GM15510 (cell line): ENCODE measurements around the gene KLHL22.

Source experiments
- POLR2A ChIP-seq: IDR thresholded peaks from 3 replicates; pipeline ENCODE4 v1.6.1; 2011; ENCODE audit warnings: borderline replicate concordance; ENCODE audit not compliant: insufficient read length; ENCODE audit errors: extremely low read depth

Gene KLHL22

DNA sequence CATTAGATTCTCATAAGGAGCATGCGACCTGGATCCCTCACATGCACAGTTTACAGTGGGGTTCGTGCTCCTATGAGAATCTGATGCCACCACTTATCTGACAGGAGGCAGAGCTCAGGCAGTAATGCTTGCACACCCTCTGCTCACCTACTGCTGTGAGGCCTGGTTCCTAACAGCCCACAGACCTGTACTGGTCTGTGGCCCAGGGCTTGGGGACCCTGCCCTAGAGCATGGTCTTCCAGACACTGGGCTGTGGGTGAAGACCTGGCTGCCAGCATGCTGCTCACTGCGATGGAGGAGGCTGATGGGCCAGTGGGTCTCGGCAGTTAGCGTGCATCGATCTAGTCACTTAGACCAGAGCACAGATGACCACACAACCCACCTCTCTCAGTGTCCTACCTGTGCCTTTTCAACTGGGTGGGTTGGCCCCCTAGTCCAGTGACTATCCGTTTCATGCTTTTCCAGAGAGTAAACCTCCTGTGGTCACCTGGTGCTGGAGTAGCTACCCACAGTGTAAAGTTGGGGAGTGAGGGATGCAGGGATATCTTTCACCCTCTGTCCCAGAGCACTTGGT is 32.9 kb upstream of the KLHL22 start:
- no peak for TF ChIP-seq POLR2A

DNA sequence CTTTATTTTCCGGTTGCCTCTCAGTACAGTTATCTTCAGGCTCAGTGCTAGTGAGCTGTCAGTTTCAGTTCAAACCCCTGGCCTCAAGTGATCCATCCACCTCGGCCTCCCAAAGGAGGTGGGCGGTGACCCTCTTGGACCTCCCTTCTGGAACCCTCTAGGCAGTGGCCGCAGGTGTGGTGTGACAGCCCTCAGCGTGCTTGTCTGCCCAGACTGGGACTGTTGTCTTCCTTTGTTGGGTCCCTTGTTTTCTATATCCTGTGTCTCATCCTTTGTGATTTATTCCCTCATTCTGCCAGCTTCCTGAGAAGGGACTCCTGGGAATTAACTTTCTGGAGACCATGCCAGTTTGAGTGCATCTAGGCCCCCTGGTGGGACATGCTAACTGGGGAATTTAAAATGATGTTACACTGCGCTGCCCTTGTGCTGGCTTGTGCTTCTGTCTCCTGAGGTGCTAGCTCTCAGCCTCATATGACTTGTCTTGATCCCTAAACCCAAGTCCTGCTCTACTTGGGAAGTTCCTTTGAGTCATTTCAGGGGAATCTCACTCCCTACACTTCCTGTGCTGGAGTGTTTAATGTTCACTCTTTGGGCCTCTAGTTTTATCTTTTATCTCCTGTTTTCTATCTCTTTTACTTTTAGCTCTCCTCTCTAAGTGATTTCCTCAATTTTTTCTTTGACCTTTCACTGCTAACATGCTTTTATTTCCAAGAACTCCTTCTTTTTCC is 31.2 kb upstream of the KLHL22 start:
- no peak for TF ChIP-seq POLR2A

DNA sequence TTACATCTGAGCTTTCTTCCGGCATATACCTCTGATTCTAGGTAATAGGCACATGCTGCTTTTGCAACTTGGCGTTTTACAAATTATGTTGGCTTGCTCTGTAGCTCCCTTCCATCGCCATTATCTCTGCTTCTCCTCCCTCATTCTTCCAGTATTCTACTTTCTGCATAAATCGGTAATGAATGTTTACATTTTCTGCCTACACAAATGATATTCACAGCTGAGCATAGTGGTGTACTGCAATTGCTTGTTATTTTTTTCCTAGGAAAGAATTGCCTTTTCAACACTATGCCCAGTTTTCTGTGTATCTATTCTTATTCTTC is 30.7 kb upstream of the KLHL22 start:
- no peak for TF ChIP-seq POLR2A

DNA sequence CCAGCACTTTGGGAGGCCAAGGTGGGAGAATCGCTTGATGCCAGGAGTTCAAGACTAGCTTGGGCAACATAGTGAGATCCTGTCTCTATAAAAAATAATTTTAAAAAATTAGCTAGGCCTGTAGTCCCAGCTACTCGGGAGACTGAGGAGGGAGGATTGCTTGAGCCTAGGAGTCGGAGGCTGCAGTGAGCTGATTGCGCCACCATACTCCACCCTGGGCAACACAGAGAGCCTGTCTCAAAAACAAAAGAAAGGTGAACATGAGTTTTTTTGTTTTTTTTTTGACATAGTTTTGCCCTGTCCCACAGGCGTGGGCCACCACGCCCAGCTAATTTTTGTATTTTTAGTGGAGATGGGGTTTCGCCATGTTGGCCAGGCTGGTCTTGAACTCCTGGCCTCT is 29.5 kb upstream of the KLHL22 start:
- no peak for TF ChIP-seq POLR2A

DNA sequence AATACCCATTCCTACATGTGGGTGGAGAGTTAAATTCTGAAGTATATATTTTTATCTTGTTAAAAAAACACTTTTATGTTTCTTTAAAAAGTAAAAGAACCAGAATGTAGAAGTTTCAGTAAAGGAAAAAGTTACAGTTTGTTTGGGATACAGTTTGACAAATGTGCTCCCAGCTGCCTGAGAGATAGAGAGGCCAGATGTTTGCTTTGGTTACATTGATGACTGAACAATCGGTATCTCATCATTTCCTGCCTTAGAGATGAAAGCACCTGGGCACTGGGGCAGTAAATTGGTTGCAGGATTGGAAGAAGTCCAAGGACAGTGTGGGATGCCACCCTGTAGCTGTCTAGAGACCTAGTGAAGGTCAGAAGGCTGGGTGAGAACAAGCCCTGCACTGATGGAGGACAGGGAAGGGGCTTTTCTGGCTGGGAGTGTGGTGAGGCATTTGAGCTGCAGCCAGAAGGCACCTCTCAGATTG is 28.4 kb upstream of the KLHL22 start:
- TF ChIP-seq POLR2A: no peak

DNA sequence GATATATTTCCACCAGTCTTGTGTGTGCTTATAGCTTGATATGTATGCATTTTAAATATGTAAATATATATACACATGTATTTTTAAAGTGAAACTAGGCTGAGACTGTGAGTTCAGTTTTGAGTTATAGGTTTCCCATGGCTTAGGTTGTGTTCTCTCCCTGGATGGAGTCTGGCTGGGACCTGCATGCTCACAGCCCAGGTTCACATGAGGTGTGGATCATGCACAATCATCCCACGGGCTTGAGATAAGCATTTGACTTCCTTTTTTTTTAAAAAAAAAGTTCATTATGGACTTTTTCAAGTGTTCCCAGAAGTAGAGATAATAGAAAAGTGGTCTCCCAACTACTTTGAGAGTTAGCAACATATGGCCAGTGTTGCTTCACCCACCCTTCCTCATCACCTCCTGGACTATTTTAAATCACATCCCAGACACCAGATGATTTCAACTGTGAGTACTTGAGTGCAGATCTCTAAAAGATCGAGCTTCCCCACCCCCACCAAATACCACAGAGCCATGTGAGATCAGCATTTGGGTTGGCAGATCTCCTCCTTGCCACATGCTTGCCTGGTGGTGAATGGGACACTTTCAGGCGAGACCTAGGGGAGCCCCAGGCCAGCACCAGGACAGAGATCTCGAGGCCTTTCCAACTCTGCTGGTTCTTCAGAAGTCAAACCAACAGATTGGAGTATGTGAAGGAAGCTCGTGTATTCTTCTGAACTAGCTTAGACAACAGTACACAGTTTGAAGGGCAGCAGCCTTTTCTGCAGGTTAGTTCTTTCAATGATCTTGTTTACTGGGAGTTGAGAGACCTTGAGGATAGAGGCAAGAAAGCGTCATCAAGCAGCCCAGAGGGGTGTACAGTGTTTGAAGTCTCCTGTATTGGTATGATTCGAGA is 27.7 kb upstream of the KLHL22 start:
- no peak for TF ChIP-seq POLR2A

DNA sequence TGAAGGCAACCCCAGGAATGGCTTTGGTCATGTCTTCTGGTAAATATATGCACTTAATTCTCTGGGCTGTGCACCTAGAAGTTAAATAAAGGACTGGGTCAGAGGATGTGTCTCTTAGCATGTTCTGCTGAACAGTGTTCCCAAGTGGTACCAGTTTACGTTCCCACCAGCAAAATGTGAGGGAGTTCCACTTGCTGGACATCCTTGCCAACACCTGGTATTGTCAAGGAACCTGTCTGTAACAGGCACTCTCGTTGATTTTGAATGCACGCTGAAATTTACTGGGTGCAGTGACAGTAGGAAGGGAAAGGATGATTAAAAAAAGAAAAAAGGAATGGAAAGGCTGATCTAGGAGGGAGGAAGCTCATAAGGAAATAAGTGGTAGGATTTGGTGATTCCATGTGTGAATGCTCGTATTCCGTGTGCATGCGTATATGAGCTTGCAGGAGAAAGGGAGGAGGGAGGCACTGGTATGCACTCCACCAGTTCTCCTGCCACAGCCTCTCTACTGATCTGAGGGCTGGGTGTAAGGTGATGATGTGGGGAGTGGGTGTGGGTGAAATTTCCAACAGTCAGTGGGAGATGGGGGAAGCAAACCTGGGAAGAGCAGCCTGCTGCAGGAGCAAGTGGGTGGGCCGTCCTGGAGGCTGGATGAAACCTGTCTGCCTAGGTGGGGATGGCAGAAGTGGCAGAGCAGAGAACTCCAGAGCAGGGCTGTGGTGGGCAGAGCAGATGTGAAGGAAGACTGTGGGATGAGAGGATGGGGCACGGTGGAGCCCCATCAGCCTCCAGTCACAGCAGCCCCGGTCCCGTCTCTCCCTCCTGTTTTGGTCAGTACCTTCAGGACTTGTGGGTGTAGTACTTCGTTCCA is 26.8 kb upstream of the KLHL22 start:
- no peak for TF ChIP-seq POLR2A

DNA sequence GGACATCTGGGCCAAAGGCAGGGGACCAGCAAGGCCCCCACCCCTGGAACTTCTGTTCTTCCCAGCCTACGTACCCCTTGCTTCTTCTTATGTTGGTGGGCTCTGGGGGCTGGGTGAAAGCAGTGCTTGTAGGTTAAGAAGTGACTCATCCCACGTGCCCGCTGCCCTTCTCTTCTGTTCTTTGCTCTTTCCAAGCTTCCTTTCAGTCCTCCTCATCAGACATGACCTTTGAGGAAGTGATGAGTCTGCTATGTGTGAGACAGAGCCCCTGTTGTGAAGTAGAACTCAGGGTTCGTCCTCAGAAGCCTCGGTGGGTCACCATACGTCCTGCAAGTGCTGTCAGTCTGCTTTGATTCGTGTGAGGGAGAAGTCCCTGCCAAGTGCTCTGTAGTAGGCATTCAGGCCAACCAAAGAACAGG is 24.5 kb upstream of the KLHL22 start:
- TF ChIP-seq POLR2A: no peak

DNA sequence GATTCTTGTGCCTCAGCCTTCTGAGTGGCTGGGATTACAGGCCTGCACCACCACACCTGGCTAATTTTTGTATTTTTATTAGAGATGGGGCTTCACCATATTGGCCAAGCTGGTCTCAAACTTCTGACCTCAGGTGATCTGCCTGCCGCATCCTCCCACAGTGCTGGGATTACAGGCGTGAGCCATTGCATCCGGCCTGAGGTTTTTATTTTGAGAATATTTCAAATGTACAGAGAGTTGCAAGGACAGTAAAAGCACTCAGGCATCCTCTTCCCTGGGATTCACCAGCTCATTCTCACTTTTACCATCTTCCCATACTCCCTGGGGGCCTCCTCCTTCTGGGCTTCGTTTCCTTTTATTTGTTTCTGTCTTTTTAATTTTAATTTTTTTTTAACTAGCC is 24.0 kb upstream of the KLHL22 start:
- TF ChIP-seq POLR2A: no peak

DNA sequence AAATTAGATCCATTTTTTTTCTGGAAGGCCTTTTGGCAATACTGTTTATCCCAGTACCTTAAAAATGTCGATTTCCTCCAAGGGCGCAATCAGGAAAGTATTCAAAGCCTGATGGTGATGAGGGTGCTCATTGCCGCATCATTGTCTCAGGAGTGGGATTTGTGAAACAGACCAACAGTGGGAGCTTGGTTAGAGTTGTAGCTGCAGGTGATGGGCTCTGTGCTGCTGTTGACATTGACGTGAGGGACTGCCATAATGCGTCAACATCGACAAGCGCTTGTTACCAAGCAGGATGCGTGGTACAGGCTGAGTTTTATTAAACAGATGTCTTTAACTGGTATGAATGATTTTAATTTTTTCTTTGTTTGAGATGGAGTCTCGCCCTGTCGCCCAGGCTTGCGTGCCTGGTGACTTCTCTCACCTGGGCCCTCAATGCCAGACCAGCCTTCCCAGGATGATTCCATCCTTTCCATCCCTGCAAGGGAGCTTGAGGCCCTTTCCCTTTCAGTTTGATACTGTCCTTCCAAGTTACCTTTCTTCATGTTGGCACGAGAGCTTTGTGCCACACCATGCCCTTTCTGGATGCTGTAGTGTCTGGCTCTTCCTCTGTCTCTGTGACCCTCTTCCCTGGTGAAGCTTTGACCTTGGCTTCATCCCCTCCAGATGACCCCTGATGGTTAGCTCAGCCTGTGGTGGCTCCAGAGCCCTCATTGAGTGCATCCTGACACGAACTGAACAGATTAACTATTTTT is 22.4 kb upstream of the KLHL22 start:
- no peak for TF ChIP-seq POLR2A

DNA sequence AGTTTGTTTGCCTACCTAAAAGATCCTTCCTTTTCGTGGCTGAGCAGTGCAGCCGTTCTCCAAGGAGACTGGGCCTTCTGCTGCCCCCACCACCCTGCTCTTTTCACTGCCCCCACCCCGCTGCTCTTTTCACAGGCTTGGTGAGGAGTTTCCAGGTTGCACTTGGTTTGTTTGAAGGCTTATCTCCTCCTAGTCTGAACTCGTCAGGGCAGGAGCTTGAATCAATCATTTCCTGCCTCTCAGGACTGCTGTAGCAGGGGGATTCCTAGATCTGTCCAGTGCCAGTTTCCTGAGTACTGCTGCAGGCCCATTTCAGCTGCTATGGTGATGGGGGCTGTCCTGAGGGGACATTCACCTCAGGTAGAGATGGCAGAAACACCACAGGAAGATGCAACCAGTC is 21.8 kb upstream of the KLHL22 start:
- no peak for TF ChIP-seq POLR2A

DNA sequence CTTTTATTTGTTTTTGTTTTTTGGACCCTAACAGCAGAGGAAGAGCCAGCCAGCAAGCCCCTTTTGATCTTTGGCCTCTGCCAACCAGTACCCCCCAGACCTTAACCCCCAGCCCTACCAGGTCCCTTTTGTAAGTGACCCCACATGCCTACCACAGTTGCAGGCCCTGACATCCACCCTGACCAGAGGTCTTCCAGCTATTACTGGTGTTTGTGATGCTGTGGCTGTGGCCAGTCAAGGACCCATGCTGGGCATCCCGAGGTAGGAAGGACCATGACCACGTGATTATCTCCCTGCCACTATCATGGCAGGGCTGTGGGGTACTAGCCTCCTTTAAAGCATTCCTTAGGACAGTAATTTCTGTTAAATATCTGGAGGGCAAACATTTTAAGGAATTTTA is 20.8 kb upstream of the KLHL22 start:
- TF ChIP-seq POLR2A: no peak

DNA sequence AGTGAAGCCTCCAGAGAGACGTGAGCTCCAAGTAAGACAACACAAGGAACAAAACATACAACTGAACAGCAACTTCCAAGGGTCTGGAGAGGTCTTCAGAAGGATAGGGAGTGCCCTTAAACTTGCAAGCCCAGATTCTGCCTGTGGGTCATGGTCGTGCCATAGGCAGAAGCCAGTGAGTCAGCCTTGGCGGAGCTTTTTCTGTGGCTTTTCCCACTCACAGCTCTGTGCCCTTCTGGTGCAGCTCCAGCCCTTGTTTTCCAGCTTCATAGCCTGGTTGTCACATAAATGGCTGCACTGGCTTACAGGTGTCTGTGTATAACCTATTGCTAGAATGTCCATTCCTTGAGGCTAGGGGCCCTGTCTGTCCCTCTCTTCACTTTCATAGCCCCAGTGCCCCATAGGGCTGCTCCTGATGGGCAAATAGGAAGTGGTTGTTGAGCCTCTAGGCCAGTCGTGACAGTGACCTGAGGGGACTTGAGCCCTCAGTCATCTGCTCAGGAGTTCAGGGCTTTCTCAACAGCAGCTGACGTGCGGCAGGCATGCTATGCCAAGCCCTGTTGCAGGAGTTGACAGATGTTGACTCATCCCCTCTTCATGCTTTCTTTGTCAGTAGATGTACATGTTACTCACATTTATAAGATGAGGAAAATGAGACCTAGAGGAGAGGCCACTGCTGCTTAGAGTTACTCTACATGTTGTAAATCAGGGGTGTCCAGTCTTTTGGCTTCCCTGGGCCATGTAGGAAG is 19.2 kb upstream of the KLHL22 start:
- TF ChIP-seq POLR2A: no peak

DNA sequence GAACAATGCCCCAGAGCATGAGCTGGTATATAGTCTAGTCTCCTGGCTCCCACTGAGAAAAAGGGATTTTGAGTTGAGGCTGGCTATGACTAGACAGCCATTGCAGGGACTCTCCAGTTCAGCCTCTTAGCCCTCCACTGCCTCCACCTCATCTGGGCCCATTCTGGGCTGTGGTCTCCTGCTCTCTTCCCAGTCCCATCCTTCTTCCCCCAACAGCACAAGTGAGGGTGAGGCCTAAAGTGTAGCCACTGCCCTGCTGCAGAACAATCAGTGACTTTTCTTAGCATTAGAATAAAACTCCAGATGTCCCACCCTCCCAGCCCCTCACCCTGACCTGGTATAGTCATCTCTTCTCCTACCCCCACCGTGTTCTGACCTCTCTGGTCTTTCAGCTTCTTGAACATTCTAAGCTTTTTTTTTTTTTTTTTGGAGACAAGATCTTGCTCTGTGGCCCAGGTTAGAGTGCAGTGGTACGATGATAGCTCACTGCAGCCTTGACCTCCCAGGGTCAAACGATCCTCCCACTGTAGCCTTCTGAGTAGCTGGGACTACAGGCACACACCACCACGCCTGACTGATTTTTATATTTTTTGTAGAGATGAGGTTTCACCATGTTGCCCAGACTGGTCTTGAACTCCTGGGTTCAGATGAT is 16.1 kb upstream of the KLHL22 start:
- no peak for TF ChIP-seq POLR2A
